PC-3 (cell line): ENCODE measurements around the gene TRIM23. TPM values are rescaled to one million over a fixed set of nuclear protein-coding genes. Genes with fewer than 3 reads are reported as not detected.
A peak's percentile ranks its signal among the peaks of the same experiment; 100 is the strongest.

Experiments
- ATAC-seq: fragments of 200-7000 bp; cut with Tn5 transposase; 2 replicates; pipeline ENCODE4 v1.9.1; 2020; ENCODE audit warnings: mild to moderate bottlenecking, moderate library complexity
- BruUV-seq: library from RNA; stranded (reverse); fragments of 400-500 nt; replicated peaks from 2 replicates; lab custom pipeline; 2021; lab: Mats Ljungman, UMichigan
- CTCF ChIA-PET: fragments of 300-600 bp; sonication (Branson Sonifier 250); formaldehyde crosslinking; loops from one replicate; lab custom pipeline; 2022; ENCODE audit warnings: antibody characterized with exemption; lab: Charles Lee
- POLR2A ChIA-PET: fragments of 300-600 bp; sonication (Branson Sonifier 250); formaldehyde crosslinking; loops from one replicate; lab custom pipeline; 2022; ENCODE audit warnings: antibody characterized with exemption; ENCODE audit not compliant: unreplicated experiment; lab: Charles Lee
- DNase-seq: peaks from one replicate; pipeline ENCODE4 v3.0.0-alpha.2; 2015
- H2AFZ ChIP-seq: fragments of 300-600 bp; sonication (generic); 2 replicates; pipeline ENCODE4 v1.6.0; 2016; ENCODE audit warnings: antibody characterized with exemption, low read length
- H3F3A ChIP-seq: fragments of 300-600 bp; sonication (generic); one replicate; pipeline ENCODE4 v1.6.0; 2017; ENCODE audit warnings: antibody characterized with exemption, low read length, control low read depth, mild to moderate bottlenecking; ENCODE audit not compliant: unreplicated experiment
- H3K27ac ChIP-seq: fragments of 300-600 bp; sonication (generic); 2 replicates; pipeline ENCODE4 v1.5.1; 2016; ENCODE audit warnings: mild to moderate bottlenecking, low read length
- H3K27me3 ChIP-seq: fragments of 300-600 bp; sonication (generic); 2 replicates; pipeline ENCODE4 v1.6.1; 2016; ENCODE audit warnings: low read length, mixed read lengths
- H3K36me3 ChIP-seq: fragments of 300-600 bp; sonication (generic); 2 replicates; pipeline ENCODE4 v1.6.1; 2016; ENCODE audit warnings: low read depth, mixed run types, low read length, mixed read lengths
- H3K4me1 ChIP-seq: fragments of 300-600 bp; sonication (generic); 2 replicates; pipeline ENCODE4 v1.5.1; 2016; ENCODE audit warnings: low read length; ENCODE audit not compliant: insufficient read depth
- H3K4me2 ChIP-seq: fragments of 300-600 bp; sonication (generic); 2 replicates; pipeline ENCODE4 v1.6.0; 2016; ENCODE audit warnings: low read length
- H3K4me3 ChIP-seq: fragments of 300-600 bp; sonication (generic); 2 replicates; pipeline ENCODE4 v1.5.1; 2016; ENCODE audit warnings: mild to moderate bottlenecking, low read length, mixed read lengths
- H3K79me2 ChIP-seq: fragments of 300-600 bp; sonication (generic); 2 replicates; pipeline ENCODE4 v1.6.1; 2017; ENCODE audit warnings: low read length, mixed read lengths
- H3K9ac ChIP-seq: fragments of 300-600 bp; sonication (generic); 2 replicates; pipeline ENCODE4 v1.6.0; 2016; ENCODE audit warnings: mild to moderate bottlenecking, low read length
- H3K9me2 ChIP-seq: fragments of 300-600 bp; sonication (generic); replicated peaks from 2 replicates; pipeline ENCODE4 v1.6.1; 2016; ENCODE audit warnings: mixed run types, low read length, mixed read lengths
- H3K9me3 ChIP-seq: fragments of 300-600 bp; sonication (generic); 2 replicates; pipeline ENCODE4 v1.6.1; 2016; ENCODE audit warnings: low read length, mixed read lengths
- H4K20me1 ChIP-seq: fragments of 300-600 bp; sonication (generic); 2 replicates; pipeline ENCODE4 v1.6.1; 2016; ENCODE audit warnings: low read length, mixed read lengths
- EZH2 ChIP-seq: fragments of 300-600 bp; sonication (generic); IDR thresholded peaks from one replicate; pipeline ENCODE4 v1.6.1; 2017; ENCODE audit warnings: antibody characterized with exemption, mild to moderate bottlenecking, low read length; ENCODE audit not compliant: unreplicated experiment
- EZH2phosphoT487 ChIP-seq: fragments of 300-600 bp; sonication (generic); IDR thresholded peaks from 2 replicates; pipeline ENCODE4 v1.6.1; 2018; ENCODE audit warnings: mild to moderate bottlenecking, antibody characterized with exemption, low read length, borderline replicate concordance
- intact Hi-C: fragments of 100-400 bp; cut with micrococcal nuclease; formaldehyde crosslinking; loops from 2 replicates; pipeline ENCODE4 v1.9.0; 2023
- total RNA-seq: library from RNA; depleted of rRNA; stranded (reverse); fragments of >200 nt; gene quantifications from 2 replicates; pipeline ENCODE4 v1.2.3, GENCODE V29; 2014
- TF ChIP-seq, protein P1 (sequence below): fragments of 300-600 bp; sonication (generic); conservative IDR thresholded peaks from 2 replicates; pipeline ENCODE4 v1.5.1; 2017; ENCODE audit warnings: antibody characterized with exemption, low read depth, mild to moderate bottlenecking, low read length

Gene TRIM23
- total RNA-seq, 1 experiment from 2014 or later: 7.7 TPM

- no peaks in the 10 kb centered on the region for H3K27me3 ChIP-seq
- no peaks in the 10 kb centered on the region for H3K9me2 ChIP-seq
- H2AFZ ChIP-seq: no peak overlapping the region
- H3K27ac ChIP-seq: no peak overlapping the region
- CTCF ChIA-PET: no interaction called here
- H4K20me1 ChIP-seq: no peaks in the 10 kb centered on the region
- H3F3A ChIP-seq: no peaks in the 10 kb centered on the region
- no peaks in the 10 kb centered on the region for H3K9me3 ChIP-seq
- H3K79me2 ChIP-seq: peaks cover 36% of the 10 kb centered on the region
- no peak for ATAC-seq
- H3K4me1 ChIP-seq: no peaks in the 10 kb centered on the region
- BruUV-seq: no TSS peak
- POLR2A ChIA-PET: no interaction called here
- H3K36me3 ChIP-seq: no peaks in the 10 kb centered on the region
- no peak for TF ChIP-seq EZH2
- TF ChIP-seq, protein P1, sequence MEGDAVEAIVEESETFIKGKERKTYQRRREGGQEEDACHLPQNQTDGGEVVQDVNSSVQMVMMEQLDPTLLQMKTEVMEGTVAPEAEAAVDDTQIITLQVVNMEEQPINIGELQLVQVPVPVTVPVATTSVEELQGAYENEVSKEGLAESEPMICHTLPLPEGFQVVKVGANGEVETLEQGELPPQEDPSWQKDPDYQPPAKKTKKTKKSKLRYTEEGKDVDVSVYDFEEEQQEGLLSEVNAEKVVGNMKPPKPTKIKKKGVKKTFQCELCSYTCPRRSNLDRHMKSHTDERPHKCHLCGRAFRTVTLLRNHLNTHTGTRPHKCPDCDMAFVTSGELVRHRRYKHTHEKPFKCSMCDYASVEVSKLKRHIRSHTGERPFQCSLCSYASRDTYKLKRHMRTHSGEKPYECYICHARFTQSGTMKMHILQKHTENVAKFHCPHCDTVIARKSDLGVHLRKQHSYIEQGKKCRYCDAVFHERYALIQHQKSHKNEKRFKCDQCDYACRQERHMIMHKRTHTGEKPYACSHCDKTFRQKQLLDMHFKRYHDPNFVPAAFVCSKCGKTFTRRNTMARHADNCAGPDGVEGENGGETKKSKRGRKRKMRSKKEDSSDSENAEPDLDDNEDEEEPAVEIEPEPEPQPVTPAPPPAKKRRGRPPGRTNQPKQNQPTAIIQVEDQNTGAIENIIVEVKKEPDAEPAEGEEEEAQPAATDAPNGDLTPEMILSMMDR: no peak
- no peak for TF ChIP-seq EZH2phosphoT487
- H3K4me2 ChIP-seq: no peak overlapping the region
- no peak for DNase-seq
- no peak overlapping the region for H3K9ac ChIP-seq
- intact Hi-C loops: no loop called here
- no peak overlapping the region for H3K4me3 ChIP-seq
Observed at GRCh38 chr5:65566505-65566904, 57.6 kb downstream of the TRIM23 start.

- ChIA-PET POLR2A (no interaction called here), CTCF (no interaction called here)
- intact Hi-C loops: no loop called here
- no peak for ATAC-seq
- TF ChIP-seq EZH2phosphoT487 (no peak), EZH2 (no peak)
- TF ChIP-seq, protein P1: no peak
- Histone ChIP-seq H3K27me3 (no peaks in the 10 kb centered on the region), H3K4me3 (peak overlapping the region; percentile 88), H3K9ac (peak overlapping the region; percentile 84), H3K9me2 (no peaks in the 10 kb centered on the region), H3K4me1 (no peaks in the 10 kb centered on the region), H3F3A (no peaks in the 10 kb centered on the region), H3K4me2 (peak overlapping the region; percentile 86), H4K20me1 (no peaks in the 10 kb centered on the region), H3K79me2 (peaks cover 41% of the 10 kb centered on the region), H3K9me3 (no peaks in the 10 kb centered on the region), H3K27ac (no peak overlapping the region; the same call in 1 of the 2 replicates), H3K36me3 (no peaks in the 10 kb centered on the region), H2AFZ (peak overlapping the region; percentile 76; the same call in 1 of the 2 replicates)
- no TSS peak for BruUV-seq
- no peak for DNase-seq
Observed at GRCh38 chr5:65563777-65564176, 60.4 kb downstream of the TRIM23 start.
